Ascending aorta (tissue), 2 donors: ENCODE data around the gene CNTNAP5. TPM values are rescaled to one million over a fixed set of nuclear protein-coding genes. Genes with fewer than 3 reads are reported as not detected.
A peak's percentile ranks its signal among the peaks of the same experiment; 100 is the strongest.

Source experiments
- DNase-seq, 2 donors: peaks; one replicate each; pipeline ENCODE4 v3.0.0-alpha.2; 2019; ENCODE audit warnings: low spot score in 2 of 2
- H3K27ac ChIP-seq, 2 donors: fragments of 200-600 bp; sonication (generic); one replicate each; pipeline ENCODE4 v1.5.1; 2016 to 2017; ENCODE audit warnings: mild to moderate bottlenecking in 1 of 2
- H3K27me3 ChIP-seq: fragments of 200-600 bp; sonication (generic); one replicate; pipeline ENCODE4 v1.5.1; 2017
- H3K36me3 ChIP-seq, 2 donors: fragments of 200-600 bp; sonication (generic); one replicate each; pipeline ENCODE4 v1.5.1; 2016
- H3K4me1 ChIP-seq, 2 donors: fragments of 200-600 bp; sonication (generic); one replicate each; pipeline ENCODE4 v1.5.1; 2016 to 2017; ENCODE audit warnings: mild to moderate bottlenecking in 1 of 2
- H3K4me3 ChIP-seq, 2 donors: fragments of 200-600 bp; sonication (generic); one replicate each; pipeline ENCODE4 v1.5.1; 2016 to 2017; ENCODE audit warnings: mild to moderate bottlenecking in 1 of 2
- H3K9me3 ChIP-seq, 2 donors: fragments of 200-600 bp; sonication (generic); one replicate each; pipeline ENCODE4 v1.5.1; 2016
- intact Hi-C: fragments of 100-400 bp; cut with DNase I; formaldehyde crosslinking; loops from one replicate; pipeline ENCODE4 v1.15.1; 2023
- total RNA-seq: library from RNA; depleted of rRNA; stranded (reverse); fragments of >200 nt; gene quantifications from one replicate; pipeline ENCODE4 v1.1.0, GENCODE V29; 2016
- TF ChIP-seq, protein P1 (sequence below), 3 experiments: fragments of 200-600 bp in 2 of 3; fragments of 450-650 bp in 1 of 3; sonication (generic) in 2 of 3; IDR thresholded peaks; one replicate each; pipeline ENCODE4 v1.5.1; 2016 to 2019; ENCODE audit warnings: antibody characterized with exemption in 3 of 3, mild to moderate bottlenecking in 1 of 3, moderate library complexity in 1 of 3

CNTNAP5 gene
- total RNA-seq, 1 donor from 2014 or later: not detected

DNA sequence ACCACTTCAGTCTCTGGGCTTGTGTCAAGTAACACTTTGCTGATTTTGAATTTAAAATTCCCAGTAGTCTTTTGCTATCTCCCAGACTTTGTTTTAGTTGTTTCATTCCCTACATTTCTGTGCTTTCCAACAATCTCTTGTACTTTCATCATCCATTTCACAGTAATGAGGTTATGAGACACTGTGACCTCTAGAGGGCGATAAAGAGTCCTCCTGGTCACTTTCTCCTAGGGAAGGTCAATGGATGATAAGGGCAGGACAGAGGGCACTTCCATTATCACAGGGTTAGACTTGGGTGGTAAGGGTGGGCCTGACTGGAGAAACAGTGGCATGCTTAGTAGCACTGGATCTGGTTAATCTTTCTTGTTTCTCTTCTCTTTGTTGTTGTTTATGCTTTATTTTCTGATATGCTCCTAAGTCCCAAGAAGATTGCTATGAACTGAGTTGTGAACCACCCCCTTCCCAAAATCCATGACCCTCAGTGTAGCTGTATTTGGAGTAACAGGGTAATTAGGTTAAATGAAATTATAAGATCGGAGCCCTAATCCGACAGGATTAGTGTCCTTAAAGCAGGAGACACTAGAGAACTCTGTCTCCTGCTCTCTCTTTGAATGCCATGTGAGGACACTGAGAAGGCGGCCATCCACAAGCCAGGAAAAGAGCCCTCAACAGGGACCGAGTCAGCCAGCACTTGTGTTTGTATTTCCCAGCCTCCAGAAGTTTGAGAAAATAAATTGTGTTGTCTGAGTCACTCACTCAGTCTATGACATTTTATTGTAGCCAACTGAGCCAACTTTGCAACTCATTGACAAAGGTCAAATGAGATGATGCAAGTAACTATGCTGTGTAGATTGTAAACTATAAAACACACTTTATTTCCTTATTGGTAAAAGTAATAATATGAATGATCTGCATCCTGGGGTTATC is 779.2 kb downstream of the CNTNAP5 start:
- Histone ChIP-seq H3K4me3 (no peak overlapping the region), H3K36me3 (no peaks in the 10 kb centered on the region), H3K4me1 (no peaks in the 10 kb centered on the region), H3K27ac (no peak overlapping the region), H3K9me3 (no peaks in the 10 kb centered on the region), H3K27me3 (no peaks in the 10 kb centered on the region)
- intact Hi-C loops: no loop called here
- TF ChIP-seq, protein P1, sequence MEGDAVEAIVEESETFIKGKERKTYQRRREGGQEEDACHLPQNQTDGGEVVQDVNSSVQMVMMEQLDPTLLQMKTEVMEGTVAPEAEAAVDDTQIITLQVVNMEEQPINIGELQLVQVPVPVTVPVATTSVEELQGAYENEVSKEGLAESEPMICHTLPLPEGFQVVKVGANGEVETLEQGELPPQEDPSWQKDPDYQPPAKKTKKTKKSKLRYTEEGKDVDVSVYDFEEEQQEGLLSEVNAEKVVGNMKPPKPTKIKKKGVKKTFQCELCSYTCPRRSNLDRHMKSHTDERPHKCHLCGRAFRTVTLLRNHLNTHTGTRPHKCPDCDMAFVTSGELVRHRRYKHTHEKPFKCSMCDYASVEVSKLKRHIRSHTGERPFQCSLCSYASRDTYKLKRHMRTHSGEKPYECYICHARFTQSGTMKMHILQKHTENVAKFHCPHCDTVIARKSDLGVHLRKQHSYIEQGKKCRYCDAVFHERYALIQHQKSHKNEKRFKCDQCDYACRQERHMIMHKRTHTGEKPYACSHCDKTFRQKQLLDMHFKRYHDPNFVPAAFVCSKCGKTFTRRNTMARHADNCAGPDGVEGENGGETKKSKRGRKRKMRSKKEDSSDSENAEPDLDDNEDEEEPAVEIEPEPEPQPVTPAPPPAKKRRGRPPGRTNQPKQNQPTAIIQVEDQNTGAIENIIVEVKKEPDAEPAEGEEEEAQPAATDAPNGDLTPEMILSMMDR (IDR thresholded peaks at IDR 0.05): peak in 2 of 3 experiments; percentile 13 to 29
- DNase-seq: no peak

DNA sequence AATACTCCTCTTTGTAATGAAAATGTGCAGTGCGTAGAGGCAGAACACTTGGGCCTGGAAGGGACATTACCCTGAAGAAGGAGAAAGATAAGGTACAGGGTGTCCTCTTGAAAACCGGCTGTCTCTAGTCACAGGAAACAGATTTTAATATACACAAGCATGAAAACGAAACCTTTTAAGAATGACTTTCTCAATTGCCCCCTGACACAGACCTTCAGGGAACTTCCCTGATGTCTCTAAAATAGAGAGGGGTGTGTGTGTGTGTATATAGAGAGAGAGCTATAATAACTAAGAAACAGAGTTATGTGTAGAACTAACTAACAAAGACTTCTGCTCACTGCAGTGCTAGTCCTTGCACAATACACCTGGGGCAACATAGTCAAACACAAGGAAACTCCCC is 780.0 kb downstream of the CNTNAP5 start:
- no peaks in the 10 kb centered on the region for H3K4me1 ChIP-seq
- no peak overlapping the region for H3K4me3 ChIP-seq
- intact Hi-C loops: no loop called here
- H3K36me3 ChIP-seq: no peaks in the 10 kb centered on the region
- DNase-seq: no peak
- TF ChIP-seq, protein P1 (IDR thresholded peaks at IDR 0.05): no peak
- no peaks in the 10 kb centered on the region for H3K9me3 ChIP-seq
- H3K27me3 ChIP-seq: no peaks in the 10 kb centered on the region
- H3K27ac ChIP-seq: no peak overlapping the region

DNA sequence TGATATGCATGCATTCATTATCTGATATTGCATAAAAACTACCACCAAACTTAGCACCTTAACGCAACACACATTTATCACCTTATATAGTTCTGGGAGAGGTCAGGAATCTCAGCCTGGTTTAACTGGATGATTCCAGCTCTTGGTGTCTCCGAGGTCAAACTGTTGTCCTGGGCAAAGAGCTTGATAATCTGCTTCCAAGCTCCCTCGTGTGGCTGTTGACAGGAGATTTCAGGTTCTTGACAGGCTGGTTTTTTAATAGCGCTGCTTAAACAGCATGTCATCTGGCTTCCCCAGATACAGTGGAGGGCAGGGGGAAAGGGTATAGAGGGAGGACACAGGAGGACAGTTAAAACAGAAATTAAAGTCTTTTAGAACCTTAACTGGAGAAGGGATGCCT is 785.0 kb downstream of the CNTNAP5 start:
- TF ChIP-seq, protein P1 (IDR thresholded peaks at IDR 0.05): no peak
- Histone ChIP-seq H3K4me1 (no peaks in the 10 kb centered on the region), H3K4me3 (no peak overlapping the region), H3K27me3 (no peaks in the 10 kb centered on the region), H3K9me3 (no peaks in the 10 kb centered on the region), H3K27ac (no peak overlapping the region), H3K36me3 (no peaks in the 10 kb centered on the region)
- DNase-seq: no peak
- intact Hi-C loops: no loop called here

DNA sequence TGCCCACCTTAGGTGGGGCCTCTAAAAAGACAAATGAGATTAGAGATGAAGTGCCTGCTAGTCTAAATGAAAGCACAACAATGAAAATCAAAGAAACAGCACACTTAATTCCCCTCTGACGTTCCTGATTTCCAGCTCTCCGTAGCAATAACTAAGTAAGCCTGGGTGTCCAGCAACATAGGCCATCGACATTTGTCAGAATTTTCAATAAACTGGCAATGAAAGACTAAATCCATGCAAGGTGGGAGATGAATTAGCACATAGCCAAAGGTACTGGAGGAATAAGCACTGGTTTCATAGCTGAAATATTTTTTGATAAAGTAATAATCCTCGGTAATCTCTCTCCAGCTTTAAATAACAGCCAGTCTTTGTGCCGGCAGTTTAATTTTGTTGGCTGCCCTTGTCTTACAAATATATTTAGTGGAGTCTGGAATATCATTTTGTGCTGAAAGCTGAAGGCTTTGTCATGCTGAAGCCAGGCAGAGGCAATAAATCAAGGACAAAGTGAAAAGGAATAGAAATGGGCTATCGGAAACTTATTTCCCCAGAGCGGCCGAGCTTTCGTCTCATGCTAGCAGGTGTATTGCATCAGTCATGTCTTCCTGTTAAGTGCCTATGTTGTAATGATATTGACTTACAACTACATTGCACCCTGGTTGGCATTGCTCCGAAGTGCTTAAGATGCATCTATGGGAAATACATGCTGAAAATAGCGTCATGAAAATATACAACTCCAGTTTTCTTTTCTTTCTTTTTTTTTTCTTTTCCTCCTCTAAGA is 790.1 kb downstream of the CNTNAP5 start:
- intact Hi-C loops: no loop called here
- DNase-seq: no peak
- TF ChIP-seq, protein P1 (IDR thresholded peaks at IDR 0.05): no peak
- no peaks in the 10 kb centered on the region for H3K4me1 ChIP-seq
- H3K27ac ChIP-seq: no peak overlapping the region
- H3K9me3 ChIP-seq: no peaks in the 10 kb centered on the region
- no peaks in the 10 kb centered on the region for H3K27me3 ChIP-seq
- no peaks in the 10 kb centered on the region for H3K36me3 ChIP-seq
- no peak overlapping the region for H3K4me3 ChIP-seq

DNA sequence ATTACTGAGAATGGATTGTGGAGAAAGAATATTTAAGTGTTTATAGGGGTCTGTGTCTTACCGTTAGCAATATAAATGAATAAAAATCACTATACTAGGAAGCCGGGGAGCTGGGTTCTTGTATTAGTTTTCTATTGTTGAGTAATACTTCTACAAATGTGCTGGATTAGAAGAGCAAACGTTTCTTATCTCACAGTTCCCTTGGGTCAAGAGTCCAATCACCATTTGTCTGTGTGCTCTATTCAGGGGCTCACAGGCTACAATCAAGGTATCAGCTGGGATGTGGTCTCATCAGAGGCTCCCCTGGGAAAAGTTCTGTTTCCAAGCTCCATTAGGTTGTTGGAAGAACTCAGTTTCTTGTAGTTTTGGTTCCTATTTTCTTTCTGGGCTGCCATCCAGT is 790.9 kb downstream of the CNTNAP5 start:
- no peak for DNase-seq
- no peaks in the 10 kb centered on the region for H3K27me3 ChIP-seq
- H3K4me3 ChIP-seq: no peak overlapping the region
- intact Hi-C loops: no loop called here
- H3K9me3 ChIP-seq: no peaks in the 10 kb centered on the region
- no peaks in the 10 kb centered on the region for H3K4me1 ChIP-seq
- no peaks in the 10 kb centered on the region for H3K36me3 ChIP-seq
- TF ChIP-seq, protein P1 (IDR thresholded peaks at IDR 0.05): no peak
- no peak overlapping the region for H3K27ac ChIP-seq
